Kidney glomerular epithelial cell (primary cell): Measurements from ENCODE around the gene ARL1.
A peak's percentile ranks its signal among the peaks of the same experiment; 100 is the strongest.
"Not testable (repeated sequence)": the region's sequence is repeated elsewhere in the genome, so short reads cannot be mapped to it uniquely, and the experiment has no call there.

Experiments used
- DNase-seq: peaks from one replicate; lab custom pipeline; 2025; lab: John Stamatoyannopoulos, UW

Gene ARL1

DNA sequence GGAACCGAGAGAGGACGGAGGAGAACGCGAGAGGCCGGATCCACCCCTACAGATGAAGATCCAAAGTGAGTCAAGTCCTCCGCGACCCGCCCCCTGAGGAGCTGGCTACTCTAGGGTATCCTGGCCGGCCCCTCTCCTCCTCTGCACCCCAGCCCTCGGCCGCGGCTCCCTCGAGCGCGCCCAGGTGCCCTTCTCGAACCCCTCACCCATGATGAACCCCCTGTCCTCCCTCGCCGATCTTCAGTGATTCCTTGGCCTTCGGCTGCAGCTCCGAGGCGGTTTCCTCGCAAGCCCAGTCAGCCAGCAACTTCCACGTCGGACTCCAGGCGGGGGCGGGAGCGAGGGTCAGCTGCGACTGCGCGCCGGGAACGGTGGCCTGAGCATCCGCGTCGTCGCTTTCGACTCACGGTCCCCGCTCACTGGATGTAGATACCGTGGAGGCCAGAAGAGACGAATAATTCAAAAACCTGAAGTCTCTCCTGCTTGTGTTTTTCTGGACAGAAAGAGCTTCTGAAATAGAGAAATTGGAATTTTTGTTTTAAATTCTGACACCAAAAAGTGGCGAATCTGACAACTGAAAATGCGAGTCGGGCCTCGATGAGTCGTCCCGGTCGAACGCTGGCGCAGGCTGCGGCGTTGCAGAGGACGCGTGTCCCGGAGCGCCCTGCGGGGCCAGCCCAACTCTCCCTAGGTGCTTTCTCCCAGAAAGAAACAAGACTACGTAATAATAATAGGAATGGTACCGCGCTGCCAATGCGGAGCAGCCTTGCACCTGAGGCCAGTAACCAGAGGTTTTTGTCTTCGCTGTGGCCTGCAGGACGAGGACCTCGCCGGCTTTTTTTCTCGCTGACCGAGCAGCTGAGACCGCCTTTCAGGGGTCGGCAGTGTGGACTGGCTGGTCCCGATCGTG, at the start of gene ARL1:
Gene ARL1, minus strand, starts transcription at position 337 of the 910 bp plus-strand sequence. Its CDS starts 127 bp downstream, at position 210.
- DNase-seq = peak; percentile 93

DNA sequence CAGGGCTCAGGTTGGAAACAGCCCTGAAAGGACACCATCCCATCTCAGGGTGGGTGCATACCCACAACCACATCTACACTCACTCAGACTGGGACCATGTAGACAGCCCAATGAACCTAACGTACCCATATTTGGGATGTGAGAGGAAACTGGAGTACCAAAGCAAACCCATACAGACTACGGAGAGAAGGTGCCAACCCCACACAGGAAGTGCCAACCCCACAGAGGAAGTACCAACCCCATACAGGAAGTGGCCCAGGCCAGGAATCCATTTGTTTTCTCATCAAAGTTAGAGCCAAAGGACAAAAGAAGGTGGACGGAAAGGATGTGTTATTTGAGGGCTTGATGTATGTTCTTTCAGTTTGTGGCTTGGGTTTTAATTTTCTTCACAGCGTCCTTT, 48.1 kb upstream of the ARL1 start:
- no peak for DNase-seq

DNA sequence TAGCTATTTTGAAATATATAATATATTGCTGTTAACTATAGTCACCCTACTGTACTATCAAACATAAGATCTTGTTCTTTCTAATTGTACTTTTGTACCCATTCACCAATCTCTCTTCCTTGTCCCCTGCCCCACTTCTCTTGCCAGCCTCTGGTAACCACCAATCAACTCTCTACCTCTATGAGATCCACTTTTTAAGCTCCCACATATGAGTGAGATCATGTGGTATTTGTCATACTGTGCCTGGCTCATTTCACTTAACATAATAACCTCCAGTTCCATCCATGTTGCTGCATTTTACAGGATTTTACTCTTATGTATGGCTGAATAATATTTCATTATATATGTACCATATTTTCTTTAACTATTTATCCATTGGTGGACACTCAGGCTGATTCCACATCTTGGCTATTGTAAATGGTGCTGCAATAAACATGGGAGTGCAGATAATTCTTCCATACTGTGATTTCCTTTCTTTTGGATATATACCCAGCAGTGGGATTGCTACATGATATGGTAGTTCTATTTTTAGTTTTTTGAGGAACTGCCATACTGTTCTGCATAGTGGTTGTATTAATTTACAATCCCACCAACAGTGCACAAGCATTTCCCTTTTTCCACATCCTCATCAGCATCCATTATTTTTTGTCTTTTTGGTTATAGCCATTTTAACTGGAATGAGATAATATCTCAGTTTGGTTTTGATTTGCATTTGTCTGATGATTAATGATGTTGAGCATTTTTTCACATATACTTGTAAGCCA, 34.1 kb upstream of the ARL1 start:
- no peak for DNase-seq

GRCh38 chr12:101439236-101439635, 31.7 kb upstream of the ARL1 start:
- no peak for DNase-seq

- DNase-seq = no peak
These were observed 28.6 kb upstream of the ARL1 start for GRCh38 chr12:101436136-101436535.

DNA sequence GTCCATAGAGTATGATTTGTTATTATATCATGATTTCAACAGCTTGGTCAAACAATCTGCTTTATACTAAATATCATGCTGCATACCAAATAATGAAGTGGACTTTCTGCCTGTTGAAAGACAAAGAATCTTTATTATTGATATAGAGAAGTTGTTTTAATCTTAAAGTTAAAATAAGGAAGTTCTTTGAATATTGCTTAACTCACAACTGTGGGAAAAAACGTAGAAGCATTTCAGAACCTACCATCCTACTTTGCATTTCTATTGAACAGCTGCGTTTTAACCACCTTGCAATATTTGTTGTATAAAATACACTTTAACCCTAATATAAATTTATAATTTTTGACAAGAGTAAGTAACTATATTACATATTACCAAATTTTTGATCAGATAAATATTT, 22.9 kb upstream of the ARL1 start:
- DNase-seq = no peak

- DNase-seq = no peak
These were observed 17.0 kb upstream of the ARL1 start for GRCh38 chr12:101424620-101425019.

GRCh38 chr12:101422066-101422465, 14.5 kb upstream of the ARL1 start:
- not testable (repeated sequence) for DNase-seq

DNA sequence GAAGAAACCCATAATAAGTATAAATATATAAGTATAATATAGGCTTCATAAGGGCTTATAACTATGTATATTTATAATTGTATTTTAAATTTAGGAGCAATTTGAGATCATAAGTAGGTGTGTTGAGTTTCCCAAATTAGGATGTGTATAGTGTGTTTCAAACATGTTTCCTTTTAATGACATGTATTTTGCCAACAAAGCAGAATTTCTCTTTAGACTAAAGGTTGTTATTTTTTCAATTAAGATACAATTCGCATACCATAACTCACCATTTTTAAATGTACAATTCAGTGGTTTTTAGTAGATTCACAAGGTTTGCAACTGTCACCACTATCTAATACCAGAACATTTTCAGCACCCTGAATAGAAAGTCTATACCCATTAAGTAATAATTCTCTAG, 7.7 kb upstream of the ARL1 start:
- DNase-seq = no peak

DNA sequence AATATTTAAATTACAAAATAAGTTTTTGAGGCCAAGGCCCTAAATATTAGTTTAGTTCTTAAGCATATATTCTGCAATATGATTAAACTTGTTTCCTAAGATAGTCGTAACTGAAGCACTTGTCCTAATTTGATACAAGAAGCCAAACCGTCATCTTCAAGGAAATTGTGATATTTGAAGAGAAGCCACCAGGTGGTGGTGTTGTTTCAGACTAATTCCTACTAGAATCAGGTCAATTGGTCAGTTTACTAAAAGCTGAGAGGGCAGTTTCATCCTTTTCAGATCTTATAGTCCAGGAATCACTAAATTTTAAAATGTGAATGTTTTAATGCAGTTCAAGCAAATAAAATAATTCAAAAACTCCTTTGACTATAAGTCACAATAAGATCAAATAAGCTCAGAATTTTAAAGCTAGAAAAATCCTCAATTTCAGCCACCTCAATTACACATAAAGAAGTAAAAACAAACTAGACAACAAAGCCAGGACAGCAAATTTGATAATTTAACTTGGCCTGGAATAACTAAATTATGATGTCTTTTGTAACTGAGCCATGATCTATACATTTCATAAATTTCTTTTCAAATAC, 7.1 kb upstream of the ARL1 start:
- DNase-seq = peak; percentile 51

GRCh38 chr12:101410169-101410568, 2.6 kb upstream of the ARL1 start:
- not testable (repeated sequence) for DNase-seq

DNA sequence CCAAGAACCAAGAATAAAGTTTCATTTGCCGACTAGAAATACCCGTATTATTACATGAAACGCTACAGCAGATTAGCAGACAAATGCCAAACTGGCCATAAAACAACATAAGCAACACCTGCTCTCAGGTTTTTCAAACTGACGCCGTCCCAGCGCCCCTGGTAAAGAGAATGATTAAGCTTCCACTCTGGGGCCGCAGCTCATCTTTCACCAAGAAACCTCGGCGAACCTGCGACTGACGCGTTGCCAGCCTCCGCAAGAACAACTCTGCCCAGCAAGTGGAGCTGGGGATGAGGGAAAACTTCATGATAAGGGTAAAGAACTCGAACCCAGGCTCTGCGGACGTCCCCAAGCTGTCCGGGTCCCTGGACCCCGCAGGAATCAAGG, 530 bp downstream of the ARL1 start:
- no peak for DNase-seq

DNA sequence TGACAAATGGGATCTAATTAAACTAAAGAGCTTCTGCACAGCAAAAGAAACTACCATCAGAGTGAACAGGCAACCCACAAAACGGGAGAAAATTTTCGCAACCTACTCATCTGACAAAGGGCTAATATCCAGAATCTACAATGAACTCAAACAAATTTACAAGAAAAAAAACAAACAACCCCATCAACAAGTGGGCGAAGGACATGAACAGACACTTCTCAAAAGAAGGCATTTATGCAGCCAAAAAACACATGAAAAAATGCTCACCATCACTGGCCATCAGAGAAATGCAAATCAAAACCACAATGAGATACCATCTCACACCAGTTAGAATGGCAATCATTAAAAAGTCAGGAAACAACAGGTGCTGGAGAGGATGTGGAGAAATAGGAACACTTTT, 16.4 kb downstream of the ARL1 start:
- DNase-seq = not testable (repeated sequence)

DNA sequence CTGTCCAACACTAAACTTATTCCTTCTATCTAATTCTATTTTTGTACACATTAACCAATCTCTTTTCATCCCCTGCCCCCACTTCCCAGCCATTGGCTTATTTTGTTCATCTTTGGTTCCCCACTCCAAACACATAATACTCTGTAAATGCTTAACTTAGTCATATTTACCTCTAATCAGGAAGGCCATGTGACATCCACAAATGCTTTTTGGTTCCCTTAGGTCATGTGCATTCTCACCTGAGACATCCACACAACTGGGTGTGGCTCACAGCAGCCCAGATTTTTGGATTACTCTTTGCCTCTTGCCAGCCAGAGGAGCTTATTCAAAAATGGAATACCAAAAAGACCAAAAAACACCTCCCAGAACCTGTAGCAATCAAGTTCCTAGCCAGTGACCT, 28.4 kb downstream of the ARL1 start:
- DNase-seq = no peak

DNA sequence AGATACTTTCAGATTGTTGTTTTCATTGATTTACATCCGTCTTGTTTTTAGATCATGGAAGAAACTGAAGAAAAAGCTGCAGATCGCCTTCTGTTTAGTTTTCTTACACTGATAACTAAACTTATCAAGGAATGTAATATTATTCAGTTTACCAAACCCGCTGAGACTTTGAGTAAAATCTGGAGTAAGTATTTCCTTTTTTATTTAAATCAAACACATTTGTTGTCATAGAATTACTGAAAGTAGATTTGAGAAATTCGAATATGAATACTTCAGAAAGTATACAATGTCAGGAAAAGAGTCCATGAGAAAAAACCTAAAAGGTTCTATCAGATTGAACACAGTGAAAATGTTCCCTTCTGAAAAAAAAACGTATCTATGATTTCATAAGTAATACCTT, 32.0 kb downstream of the ARL1 start:
- no peak for DNase-seq

- no peak for DNase-seq
These were observed 35.1 kb downstream of the ARL1 start for GRCh38 chr12:101372431-101372830.

DNA sequence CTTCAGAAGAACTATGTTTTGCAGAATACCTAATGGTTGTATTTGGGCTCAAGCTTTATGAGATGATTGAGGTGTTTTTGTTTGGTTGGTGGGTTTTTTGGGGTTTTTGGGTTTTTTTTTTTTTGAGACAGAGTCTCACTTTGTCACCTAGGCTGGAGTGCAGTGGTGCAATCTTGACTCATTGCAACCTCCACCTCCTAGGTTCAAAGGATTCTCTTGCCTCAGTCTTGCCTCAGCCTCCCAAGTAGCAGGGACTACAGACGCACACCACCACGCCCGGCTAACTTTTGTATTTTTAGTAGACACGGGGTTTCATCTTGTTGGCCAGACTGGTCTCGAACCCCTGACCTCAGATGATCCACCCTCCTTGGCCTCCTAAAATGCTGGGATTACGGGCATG, 39.6 kb downstream of the ARL1 start:
- no peak for DNase-seq

- DNase-seq = no peak
These were observed 46.1 kb downstream of the ARL1 start for GRCh38 chr12:101361455-101361854.

DNA sequence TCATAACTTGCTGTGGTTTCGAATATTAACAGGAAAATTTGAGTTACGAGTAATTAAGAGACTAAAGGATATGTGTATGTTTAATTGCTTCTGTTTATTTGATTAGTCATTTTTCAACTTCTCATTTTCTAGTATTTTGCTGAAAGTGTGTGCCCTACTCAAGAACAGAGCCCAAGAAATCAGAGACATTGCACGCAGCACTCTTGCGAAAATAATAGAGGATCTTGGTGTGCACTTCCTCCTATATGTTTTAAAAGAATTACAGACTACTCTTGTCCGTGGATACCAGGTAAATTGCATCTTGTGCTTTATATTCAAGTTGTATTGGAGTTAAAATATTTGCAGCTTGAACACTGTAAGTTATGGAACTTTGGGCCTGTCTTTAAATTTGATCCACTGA, 50.8 kb downstream of the ARL1 start:
- DNase-seq = no peak

GRCh38 chr12:101351682-101352081, 55.9 kb downstream of the ARL1 start:
- no peak for DNase-seq

GRCh38 chr12:101343893-101344292, 63.7 kb downstream of the ARL1 start:
- DNase-seq = no peak
